ENCODE data around the gene C1orf53.
A peak's percentile ranks its signal among the peaks of the same experiment; 100 is the strongest.
"Not testable (repeated sequence)": the region's sequence is repeated elsewhere in the genome, so short reads cannot be mapped to it uniquely, and the experiment has no call there.

The C1orf53 gene

GRCh38 chr1:197921235-197922069 lies 19.0 kb downstream of the C1orf53 start:
- no peak for DNase-seq (ENCODE audit: low read depth)

DNA sequence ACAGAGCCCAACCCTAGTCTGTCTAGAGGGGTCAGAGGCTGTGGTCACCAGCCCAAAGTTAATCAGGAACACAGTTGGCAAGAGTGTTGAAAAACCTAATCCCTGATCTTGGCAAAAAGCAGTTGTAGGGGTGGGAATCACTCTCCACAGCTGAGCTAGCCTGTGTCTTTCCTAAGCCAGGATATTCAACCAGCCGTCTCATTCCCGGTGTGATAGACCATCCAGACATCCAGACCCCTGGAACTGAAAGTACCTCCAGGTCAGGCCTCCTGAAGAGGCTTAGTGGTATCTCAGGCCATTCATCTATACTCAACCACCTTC lies 19.6 kb downstream of the C1orf53 start:
- no peak for DNase-seq (ENCODE audit: low read depth)

DNA sequence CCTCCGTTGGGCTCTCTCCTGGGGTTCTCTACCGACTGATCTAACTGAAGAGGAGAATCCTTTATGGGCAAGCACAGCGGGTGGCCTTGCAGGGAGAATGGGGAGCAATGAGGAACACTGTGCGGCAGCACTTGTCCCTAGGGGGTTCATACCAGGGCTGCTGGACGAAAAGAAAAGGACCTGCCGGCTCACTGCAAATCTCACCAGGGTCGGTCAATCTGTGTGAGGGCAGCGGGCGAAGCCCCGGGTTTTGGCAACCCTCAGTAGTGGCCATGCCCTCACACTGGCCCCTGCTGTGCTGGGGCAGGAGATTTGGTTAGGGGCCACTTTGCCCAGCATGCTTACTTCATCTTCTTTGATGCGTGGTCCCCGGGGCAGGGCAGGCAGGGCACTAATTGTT lies 20.6 kb downstream of the C1orf53 start:
- DNase-seq (ENCODE audit: low read depth), result no peak

DNA sequence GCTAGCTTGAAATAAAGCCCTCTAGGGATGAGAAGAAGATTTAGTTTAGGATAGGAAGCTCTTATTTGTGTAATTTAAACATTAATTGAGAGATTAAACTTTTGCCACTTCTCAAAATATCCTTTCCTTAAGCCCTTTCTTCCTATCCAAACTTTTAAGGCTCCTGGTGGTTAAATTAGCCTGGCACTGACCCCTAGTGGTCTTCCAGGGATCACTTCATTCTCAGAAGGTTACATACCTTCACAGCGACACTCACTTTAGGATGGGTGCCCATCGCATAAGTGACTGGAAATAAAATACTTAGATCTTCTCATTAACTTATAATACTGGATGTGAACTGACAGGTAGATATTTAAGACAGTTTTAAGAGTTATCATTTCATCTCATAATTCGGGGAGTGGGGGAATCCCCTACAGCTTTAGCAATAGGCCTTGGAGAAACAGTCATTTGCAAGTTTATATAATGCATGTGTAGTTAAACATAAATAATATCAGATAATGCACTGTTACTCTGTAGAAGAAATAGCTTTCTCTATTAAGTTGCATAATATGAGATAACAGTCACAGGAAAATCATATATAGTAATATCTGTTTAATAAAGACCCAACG lies 22.2 kb downstream of the C1orf53 start:
- DNase-seq (ENCODE audit: low read depth), result no peak

- no peak for DNase-seq (ENCODE audit: low read depth)
These were observed 25.7 kb downstream of the C1orf53 start for GRCh38 chr1:197927908-197928665.

DNA sequence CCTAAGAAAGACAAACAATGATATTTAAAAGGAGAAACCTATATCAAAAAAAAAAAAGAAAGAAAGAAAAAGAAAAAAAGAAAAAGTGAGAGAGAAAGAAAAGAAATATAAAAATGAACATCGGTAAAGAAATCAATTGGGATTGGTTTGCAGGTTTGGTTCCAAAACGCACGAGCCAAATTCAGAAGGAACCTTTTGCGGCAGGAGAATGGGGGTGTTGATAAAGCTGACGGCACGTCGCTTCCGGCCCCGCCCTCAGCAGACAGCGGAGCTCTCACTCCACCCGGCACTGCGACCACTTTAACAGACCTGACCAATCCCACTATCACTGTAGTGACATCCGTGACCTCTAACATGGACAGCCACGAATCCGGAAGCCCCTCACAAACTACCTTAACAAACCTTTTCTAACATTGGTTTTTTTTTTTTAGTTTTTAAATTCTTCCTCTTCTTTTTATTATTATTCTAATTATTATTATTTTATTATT lies 26.5 kb downstream of the C1orf53 start:
- no peak for DNase-seq (ENCODE audit: low read depth)

DNA sequence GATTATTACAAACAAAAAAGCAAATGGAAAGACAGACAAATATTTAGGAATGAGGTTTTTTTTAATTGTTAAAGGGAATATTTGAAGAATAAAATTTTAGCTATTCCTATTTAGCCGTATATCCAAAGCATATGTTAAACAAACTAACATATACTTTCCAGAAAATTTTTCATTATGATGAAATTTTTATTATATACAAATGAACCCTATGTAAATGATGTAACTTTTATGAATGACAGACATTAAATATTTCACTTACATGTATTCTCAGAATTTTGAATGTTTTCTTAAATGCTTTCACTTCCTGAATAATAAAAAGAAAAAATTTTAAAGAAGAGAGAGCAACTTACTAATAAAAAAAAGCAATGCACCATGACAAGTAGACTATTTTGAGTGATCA lies 30.6 kb downstream of the C1orf53 start:
- no peak for DNase-seq (ENCODE audit: low read depth)

DNA sequence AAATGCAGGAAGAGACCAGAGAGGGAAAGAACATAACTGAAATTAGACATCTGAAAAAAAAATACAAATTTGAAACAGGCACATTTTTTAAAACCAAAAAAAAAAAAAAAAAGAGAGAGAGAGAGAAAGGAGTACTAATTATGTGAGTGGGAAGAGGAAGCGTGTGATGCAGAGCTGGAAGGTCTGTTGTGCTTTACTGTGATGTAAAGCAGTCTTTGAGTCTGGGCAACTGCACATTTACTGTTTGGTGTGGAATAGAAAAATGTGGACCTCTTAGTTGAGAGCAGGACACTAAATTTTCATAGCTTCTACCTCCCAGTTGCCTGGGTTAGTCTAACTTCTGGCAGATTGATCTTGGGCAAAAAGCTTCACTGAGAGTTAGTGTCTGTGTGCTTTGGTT lies 31.2 kb downstream of the C1orf53 start:
- no peak for DNase-seq (ENCODE audit: low read depth)

DNA sequence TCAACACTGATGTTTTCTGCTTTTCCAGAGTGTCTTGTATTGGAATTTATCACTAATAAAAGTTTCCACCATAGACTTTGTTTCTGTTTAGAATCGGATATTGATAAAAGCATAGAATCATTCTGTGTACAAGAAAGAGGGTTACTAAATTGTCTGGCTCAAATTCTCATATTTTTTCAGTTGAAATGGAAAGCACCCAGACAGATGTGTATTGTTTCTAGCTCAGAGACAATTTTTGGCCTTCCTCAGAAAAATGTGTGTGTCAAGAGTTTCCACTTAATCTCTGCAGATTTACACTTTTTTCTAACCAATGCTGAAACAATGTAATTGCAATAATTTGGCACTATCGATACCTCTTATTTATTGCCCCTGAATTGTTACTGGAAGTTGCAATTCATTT lies 35.0 kb downstream of the C1orf53 start:
- DNase-seq (ENCODE audit: low read depth), result no peak

DNA sequence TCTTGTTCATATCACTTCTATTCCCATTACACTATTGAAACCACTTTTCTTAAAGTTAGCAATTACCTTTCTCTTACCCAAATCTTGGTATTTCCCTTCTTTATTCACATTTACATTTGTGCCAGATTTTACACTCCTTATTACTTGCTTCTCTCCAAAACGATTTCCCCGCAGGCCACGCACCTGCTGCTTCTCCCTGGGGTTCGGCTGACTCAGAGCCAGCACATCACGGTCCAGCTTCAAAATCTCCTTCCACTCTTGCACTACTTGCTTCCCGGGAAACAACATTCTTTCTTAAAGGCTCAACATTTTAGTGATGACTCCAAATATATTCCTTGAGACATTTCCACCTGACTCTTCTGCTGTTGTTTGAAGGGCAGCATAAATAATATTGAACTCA lies 35.5 kb downstream of the C1orf53 start:
- DNase-seq (ENCODE audit: low read depth), result no peak

DNA sequence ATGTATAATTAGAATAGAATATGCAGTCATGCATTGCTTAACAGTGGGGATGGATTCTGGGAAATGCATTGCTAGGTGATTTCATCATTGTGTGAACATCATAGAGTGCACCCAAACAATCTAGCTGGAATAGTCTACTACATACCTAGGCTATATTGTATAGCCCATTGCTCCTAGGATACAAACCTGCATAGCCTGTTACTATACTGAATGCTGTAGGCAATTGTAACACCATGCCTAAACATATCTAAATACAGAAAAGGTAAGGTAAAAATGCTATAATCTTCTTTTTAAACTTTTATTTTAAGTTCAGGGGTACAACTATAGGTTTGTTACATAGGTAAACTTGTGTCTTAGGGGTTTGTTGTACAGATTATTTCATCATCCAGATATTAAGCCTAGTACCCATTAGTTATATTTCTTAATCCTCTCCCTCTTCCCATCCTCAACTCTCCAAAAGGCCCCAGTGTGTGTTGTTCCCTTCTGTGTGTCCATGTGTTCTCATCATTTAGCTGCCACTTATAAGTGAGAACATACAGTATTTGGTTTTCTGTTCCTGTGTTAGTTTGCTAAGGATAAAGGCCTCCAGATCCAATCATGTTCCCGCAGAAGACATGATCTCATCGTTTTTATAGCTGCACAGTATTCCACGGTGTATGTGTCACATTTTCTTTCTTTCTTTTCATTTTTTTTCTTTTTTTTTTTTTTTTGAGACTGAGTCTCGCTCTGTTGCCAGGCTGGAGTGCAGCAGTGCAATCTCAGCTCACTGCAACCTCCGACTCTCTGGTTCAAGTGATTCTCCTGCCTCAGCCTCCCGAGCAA lies 36.9 kb downstream of the C1orf53 start:
- DNase-seq (ENCODE audit: low read depth), result not testable (repeated sequence)

- no peak for DNase-seq (ENCODE audit: low read depth)
These were observed 39.6 kb downstream of the C1orf53 start for GRCh38 chr1:197942042-197942441.

- no peak for DNase-seq (ENCODE audit: low read depth)
These were observed 42.1 kb downstream of the C1orf53 start for GRCh38 chr1:197944485-197944884.

GRCh38 chr1:197948926-197949899 lies 46.8 kb downstream of the C1orf53 start:
- no peak for DNase-seq (ENCODE audit: low read depth)

DNA sequence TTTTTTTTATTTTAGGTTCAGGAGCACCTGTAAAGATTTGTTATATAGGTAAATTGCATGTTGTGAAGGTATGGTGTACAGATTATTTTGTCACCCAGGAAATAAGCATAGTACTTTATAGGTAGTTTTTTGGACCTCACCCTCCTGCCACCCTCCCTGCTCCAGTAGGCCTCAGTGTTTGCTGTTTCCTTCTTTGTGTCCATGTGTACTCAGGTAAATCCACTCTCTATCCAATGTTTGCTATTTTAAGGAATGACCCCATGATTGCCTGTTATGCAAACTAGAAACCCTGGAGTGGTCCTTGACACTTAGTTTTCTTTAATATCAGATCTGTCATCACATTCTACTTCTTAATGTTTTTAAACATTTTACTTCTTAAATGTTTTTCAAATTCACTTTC lies 48.7 kb downstream of the C1orf53 start:
- DNase-seq (ENCODE audit: low read depth), result no peak

DNA sequence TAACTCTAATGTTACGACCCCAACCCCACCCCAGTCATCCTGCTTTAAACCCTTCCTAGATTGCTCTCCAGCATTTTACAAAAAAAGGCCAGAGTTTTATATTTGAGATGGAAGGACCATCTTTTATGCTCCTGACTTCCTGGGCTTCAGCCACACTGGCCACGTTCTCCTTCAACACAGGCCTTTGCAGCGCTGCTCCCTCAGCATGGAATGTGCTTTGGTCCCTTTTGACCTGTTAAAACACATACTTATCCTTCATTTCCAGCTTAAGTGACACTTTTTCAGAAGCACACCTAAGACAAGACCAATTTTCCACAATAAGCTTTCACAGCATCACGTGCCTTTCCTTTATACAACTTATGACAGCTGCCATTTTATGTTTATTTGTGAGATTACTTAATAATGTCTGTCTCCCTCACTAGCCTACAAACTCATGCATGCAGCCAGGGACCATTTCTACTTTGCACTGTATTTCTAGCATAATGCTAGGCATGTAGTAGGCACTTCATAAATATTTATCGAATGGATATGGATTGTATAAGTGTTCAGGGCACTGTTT lies 49.3 kb downstream of the C1orf53 start:
- DNase-seq (ENCODE audit: low read depth), result no peak

DNA sequence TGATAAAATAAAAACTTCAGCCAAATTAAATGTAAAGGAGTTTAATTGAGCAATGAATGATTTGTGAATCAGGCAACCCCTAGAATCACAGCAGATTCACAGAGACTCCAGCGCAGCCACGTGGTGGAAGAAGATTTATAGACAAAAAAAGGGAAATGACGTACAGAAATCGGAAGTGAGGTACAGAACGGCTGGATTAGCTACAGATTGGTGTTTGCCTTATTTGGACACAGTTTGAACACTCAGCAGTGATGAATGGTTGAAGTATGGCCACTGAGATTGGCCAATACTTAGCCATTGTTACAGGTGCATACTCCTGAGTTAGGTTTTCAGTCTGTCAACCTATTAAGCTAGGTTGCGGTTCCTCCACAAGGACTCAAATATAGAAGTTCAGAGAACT lies 51.0 kb downstream of the C1orf53 start:
- not testable (repeated sequence) for DNase-seq (ENCODE audit: low read depth)

GRCh38 chr1:197954718-197955418 lies 52.4 kb downstream of the C1orf53 start:
- DNase-seq (ENCODE audit: low read depth), result no peak

DNA sequence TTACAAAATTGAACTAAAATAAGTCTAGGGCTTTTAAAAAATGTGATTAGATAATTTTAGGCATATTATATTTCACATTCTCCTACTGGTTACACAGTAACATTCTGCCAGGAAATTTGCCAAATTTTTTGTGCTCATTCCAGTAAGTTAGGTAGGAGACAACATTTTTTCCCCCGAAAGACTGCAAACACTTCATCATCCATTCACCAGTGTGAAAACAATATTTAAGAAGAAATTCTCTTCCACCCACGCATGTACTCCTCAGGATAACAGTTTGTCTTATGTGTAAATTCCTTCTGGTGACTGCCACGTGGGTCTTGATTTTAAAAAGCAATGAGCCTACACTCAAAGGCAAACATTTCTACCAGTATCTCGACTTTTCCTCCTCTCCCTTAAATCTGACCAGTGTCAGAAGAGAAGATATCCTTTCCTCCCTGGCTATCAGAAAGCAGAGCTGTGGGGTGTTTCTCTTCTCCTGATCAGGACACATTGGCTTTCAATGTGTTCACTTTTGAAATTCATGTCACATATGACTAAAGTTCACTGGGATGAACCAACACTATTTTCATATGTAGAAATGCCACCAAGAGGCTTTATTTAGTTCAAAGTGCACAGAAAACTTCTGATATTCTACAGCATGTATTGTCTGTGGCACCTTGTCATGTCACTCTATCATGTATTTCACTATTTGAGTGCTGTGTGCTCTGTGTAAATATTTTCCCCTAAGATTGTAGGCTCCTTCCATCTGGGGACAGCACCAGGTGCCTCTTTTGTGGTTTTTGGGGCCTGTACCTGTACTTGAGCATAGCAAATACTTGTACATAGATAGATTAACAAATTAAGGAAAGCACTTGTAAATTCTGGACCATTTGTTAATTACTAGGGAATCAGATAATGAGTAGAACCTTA lies 53.3 kb downstream of the C1orf53 start:
- DNase-seq (ENCODE audit: low read depth), result peak; percentile 31

All from GM04503 (cell line).